Cardiac fibroblast (primary cell): ENCODE data around the gene PER1.

Experiments
- DNase-seq, 2 donors: peaks; one replicate each; pipeline versions ENCODE4 v3.0.0 to v3.0.0-alpha.2; 2010; ENCODE audit warnings: low read depth in 2 of 2
- H3K4me3 ChIP-seq, 2 donors: replicated peaks in 1 of 2; 1 replicate in 1 of 2; 2 replicates in 1 of 2; pipeline ENCODE4 v1.5.1; 2011; ENCODE audit warnings: low read depth in 2 of 2, low read length in 2 of 2, mild to moderate bottlenecking in 2 of 2, moderate library complexity in 1 of 2
- TF ChIP-seq, protein P1 (sequence below): IDR thresholded peaks from one replicate; pipeline ENCODE4 v1.5.1; 2011; ENCODE audit warnings: low read depth, mild to moderate bottlenecking, low read length, inconsistent platforms

PER1 gene

GRCh38 chr17:8138374-8138671 lies 13.9 kb downstream of the PER1 start:
- TF ChIP-seq, protein P1, sequence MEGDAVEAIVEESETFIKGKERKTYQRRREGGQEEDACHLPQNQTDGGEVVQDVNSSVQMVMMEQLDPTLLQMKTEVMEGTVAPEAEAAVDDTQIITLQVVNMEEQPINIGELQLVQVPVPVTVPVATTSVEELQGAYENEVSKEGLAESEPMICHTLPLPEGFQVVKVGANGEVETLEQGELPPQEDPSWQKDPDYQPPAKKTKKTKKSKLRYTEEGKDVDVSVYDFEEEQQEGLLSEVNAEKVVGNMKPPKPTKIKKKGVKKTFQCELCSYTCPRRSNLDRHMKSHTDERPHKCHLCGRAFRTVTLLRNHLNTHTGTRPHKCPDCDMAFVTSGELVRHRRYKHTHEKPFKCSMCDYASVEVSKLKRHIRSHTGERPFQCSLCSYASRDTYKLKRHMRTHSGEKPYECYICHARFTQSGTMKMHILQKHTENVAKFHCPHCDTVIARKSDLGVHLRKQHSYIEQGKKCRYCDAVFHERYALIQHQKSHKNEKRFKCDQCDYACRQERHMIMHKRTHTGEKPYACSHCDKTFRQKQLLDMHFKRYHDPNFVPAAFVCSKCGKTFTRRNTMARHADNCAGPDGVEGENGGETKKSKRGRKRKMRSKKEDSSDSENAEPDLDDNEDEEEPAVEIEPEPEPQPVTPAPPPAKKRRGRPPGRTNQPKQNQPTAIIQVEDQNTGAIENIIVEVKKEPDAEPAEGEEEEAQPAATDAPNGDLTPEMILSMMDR, result no peak
- no peak for DNase-seq
- H3K4me3 ChIP-seq, result peak overlapping the region in 1 of 2 donors; percentile 34

- TF ChIP-seq, protein P1, result no peak
- no peak for DNase-seq
Measured at GRCh38 chr17:8137645-8138373, 14.4 kb downstream of the PER1 start.

DNA sequence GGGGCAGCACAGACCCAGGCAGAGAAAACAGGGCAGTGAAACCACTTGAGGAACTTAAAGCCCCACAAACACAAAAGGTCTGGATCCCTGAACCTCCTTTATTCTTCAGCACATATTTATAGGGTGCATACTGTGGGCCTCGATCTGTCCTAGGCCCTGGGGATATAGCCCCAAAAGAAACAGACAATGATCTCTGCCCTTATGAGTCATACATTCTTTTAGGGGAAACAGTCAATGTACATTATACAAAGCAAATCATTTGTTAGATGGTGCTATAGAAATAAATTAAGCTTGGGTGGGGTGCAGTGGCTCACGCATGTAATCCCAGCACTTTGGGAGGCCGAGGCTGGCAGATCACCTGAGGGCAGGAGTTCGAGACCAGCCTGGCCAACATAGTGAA lies 18.3 kb downstream of the PER1 start:
- TF ChIP-seq, protein P1, result no peak
- no peak for DNase-seq
- H3K4me3 ChIP-seq, result no peak overlapping the region

More at GRCh38 chr17:8137645-8138373, 14.4 kb downstream of the PER1 start:
- peak overlapping the region in 1 of 2 donors; percentile 34 for H3K4me3 ChIP-seq

DNA sequence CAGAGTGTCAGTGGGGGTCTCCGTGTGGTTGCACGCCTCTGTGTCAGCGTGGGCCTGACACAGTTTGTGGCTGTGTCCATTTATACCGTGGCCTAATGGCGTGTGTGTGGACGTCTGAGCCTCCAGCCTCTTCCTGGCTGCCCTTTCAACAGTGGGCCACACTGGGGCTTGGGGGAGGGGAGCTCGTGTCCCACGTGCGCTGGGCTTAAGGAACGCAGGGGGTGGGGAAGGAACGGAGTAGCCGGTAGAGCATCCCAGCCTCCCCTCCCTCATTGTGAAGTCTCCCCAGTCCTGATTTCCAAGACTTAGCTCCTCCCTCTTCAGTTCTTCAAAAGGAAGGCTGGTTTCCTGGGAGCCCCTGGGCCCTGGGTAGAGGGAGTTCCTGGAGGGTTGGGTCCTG lies 18.8 kb downstream of the PER1 start:
- TF ChIP-seq, protein P1, result no peak
- no peak for DNase-seq
- H3K4me3 ChIP-seq, result no peak overlapping the region

- H3K4me3 ChIP-seq, result no peak overlapping the region
- DNase-seq, result no peak
- TF ChIP-seq, protein P1, result no peak
Measured at GRCh38 chr17:8131844-8132441, 20.3 kb downstream of the PER1 start.

GRCh38 chr17:8128125-8128784 lies 23.9 kb downstream of the PER1 start:
- no peak overlapping the region for H3K4me3 ChIP-seq
- TF ChIP-seq, protein P1, result no peak
- no peak for DNase-seq
